Measurements from ENCODE around the gene XRCC4.

DNA sequence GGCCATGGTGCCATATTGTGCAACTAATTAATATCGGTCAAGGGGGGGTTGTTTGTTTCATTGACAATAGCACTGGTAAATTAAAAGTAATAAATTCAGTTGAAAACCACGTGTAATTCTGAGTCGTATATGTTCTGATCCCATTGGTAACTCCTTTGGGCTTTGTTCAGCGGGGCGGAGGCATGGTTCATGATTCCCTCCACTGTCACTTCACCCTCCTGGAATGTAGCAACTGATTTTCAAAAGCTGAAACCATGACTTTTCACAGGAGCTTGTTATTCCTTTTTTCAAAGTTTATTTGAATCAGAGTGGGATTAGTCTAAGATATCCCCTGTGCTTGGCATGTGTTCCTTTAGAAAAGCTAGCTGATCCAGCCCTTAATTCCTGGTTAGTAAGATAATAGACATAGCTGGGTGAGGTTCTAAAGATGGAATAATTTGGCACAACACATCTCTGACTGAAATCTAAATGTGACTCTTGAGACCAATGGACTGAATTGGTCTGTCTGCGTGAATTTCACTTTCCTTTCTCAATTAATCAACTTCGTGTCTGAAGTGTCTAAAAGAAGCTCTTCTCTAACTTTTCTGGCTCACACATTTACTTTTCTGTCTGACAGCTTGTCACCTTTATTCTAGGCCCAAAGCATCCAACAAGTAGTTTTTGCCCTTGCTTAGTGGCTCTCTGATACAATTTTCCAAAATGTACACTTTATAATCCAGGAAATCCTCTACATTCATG lies 208.5 kb downstream of the XRCC4 start:
- TF ChIP-seq, protein P1, sequence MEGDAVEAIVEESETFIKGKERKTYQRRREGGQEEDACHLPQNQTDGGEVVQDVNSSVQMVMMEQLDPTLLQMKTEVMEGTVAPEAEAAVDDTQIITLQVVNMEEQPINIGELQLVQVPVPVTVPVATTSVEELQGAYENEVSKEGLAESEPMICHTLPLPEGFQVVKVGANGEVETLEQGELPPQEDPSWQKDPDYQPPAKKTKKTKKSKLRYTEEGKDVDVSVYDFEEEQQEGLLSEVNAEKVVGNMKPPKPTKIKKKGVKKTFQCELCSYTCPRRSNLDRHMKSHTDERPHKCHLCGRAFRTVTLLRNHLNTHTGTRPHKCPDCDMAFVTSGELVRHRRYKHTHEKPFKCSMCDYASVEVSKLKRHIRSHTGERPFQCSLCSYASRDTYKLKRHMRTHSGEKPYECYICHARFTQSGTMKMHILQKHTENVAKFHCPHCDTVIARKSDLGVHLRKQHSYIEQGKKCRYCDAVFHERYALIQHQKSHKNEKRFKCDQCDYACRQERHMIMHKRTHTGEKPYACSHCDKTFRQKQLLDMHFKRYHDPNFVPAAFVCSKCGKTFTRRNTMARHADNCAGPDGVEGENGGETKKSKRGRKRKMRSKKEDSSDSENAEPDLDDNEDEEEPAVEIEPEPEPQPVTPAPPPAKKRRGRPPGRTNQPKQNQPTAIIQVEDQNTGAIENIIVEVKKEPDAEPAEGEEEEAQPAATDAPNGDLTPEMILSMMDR (IDR thresholded peaks at IDR 0.05): no peak
- TF ChIP-seq POLR2A (IDR thresholded peaks at IDR 0.05): no peak
